ENCODE measurements around the gene LTN1. TPM values are rescaled to one million over a fixed set of nuclear protein-coding genes. Genes with fewer than 3 reads are reported as not detected.

LTN1 gene
- total and polyA plus RNA-seq, 2 donors (not counting 1 experiment from before 2014, with no cell fraction given) = 6.6 to 30.1 TPM

DNA sequence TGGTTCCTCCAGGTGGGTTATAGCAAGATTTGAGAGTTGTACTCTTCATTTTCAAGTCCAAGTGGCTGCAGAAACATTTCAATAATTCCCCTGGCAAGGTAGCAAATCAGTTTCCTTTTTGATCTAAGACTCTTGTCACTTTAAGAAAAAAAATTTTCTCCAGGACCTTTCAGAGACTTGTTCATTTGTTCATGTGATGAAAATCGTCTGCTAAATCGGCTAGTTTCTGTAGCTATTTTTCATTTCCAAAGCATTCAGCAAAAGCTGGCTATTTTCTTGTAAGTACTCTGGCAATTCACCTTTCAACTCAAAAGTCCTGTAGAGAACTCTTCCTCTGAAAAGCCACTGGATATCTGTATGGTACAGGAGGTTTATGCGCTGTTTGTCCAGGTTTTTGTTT lies 93.5 kb downstream of the LTN1 start:
- H4K20me1 ChIP-seq (ENCODE audit: control insufficient read depth, insufficient read depth, low read length, poor library complexity, severe bottlenecking) = no peaks in the 10 kb centered on the region
- Mint-ChIP-seq H3K4me3 (no peak overlapping the region), H3K27me3 (peaks cover 40% of the 10 kb centered on the region), H3K4me1 (no peaks in the 10 kb centered on the region), H3K27ac (no peak overlapping the region), H3K9me3 (ENCODE audit: insufficient read depth) (no peaks in the 10 kb centered on the region)
- no peak overlapping the region for H3K4me3 ChIP-seq (ENCODE audit: control extremely low read depth in 1 of 5, extremely low read depth in 1 of 5, insufficient read depth in 1 of 5, low read depth in 2 of 5, low read length in 4 of 5)
- WGBS (ENCODE audit: insufficient coverage) = 85% methylated on average over 2 of the region's 3 CpGs
- peaks cover 0 to 6% (median 2%) of the 10 kb centered on the region in 3 donors for H3K9me3 ChIP-seq (ENCODE audit: control extremely low read depth in 1 of 3, control insufficient read depth in 2 of 3, insufficient read depth in 1 of 3, low read length in 2 of 3)
- TF ChIP-seq EZH2 (IDR thresholded peaks at IDR 0.05; ENCODE audit: borderline replicate concordance, insufficient read depth, low read depth, low read length, poor library complexity, severe bottlenecking) = no peak
- TF ChIP-seq, protein P1, sequence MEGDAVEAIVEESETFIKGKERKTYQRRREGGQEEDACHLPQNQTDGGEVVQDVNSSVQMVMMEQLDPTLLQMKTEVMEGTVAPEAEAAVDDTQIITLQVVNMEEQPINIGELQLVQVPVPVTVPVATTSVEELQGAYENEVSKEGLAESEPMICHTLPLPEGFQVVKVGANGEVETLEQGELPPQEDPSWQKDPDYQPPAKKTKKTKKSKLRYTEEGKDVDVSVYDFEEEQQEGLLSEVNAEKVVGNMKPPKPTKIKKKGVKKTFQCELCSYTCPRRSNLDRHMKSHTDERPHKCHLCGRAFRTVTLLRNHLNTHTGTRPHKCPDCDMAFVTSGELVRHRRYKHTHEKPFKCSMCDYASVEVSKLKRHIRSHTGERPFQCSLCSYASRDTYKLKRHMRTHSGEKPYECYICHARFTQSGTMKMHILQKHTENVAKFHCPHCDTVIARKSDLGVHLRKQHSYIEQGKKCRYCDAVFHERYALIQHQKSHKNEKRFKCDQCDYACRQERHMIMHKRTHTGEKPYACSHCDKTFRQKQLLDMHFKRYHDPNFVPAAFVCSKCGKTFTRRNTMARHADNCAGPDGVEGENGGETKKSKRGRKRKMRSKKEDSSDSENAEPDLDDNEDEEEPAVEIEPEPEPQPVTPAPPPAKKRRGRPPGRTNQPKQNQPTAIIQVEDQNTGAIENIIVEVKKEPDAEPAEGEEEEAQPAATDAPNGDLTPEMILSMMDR (IDR thresholded peaks at IDR 0.05) = no peak
- no peak overlapping the region for H2AFZ ChIP-seq (ENCODE audit: insufficient read depth, low read depth, low read length, poor library complexity, severe bottlenecking)
- ATAC-seq (ENCODE audit: low read depth) = no peak
- no peak overlapping the region for H3K9ac ChIP-seq (ENCODE audit: low read length)
- no peak overlapping the region for H3K27ac ChIP-seq (ENCODE audit: low read length in 2 of 2)
- no peak overlapping the region for H3K4me2 ChIP-seq (replicated peaks; ENCODE audit: low read depth, low read length, poor library complexity, severe bottlenecking)
- intact Hi-C loops (cut with micrococcal nuclease) = no loop called here
- DNase-seq = no peak
- no peaks in the 10 kb centered on the region for H3K4me1 ChIP-seq (ENCODE audit: control insufficient read depth in 2 of 2, insufficient read depth in 2 of 2, low read length in 2 of 2)
- POLR2A ChIA-PET = no interaction called here
- no peaks in the 10 kb centered on the region for H3K79me2 ChIP-seq (ENCODE audit: control insufficient read depth, insufficient read depth, low read length)
- H3K36me3 ChIP-seq (replicated peaks in 1 of 2; ENCODE audit: control extremely low read depth in 1 of 2, control insufficient read depth in 1 of 2, extremely low read depth in 1 of 2, insufficient read depth in 2 of 2, low read length in 1 of 2) = no peaks in the 10 kb centered on the region
- CTCF ChIA-PET = no interaction called here
- peaks cover 0 to 9% (median 3%) of the 10 kb centered on the region in 4 experiments for H3K27me3 ChIP-seq (replicated peaks in 1 of 4; ENCODE audit: control extremely low read depth in 1 of 4, control insufficient read depth in 3 of 4, insufficient read depth in 4 of 4, low read length in 3 of 4)

DNA sequence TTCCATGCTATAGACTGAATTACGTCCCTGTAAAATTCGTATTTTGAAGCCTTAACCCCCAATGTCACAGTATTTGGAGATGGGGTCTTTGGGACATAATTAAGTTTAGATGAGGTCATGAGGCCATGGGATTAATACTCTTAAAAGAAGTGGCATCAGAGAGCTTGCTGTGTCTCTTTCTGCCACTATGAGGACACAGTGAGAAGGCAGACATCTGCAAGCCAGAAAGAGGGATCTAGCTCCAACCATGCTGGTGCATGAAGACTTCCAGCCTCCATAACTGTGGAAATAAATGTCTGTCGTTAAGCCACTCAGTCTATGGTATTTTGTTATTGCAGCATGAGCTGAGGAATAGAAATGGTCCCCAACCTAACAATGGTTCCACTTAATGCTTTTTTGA lies 99.0 kb downstream of the LTN1 start:
- ChIA-PET POLR2A (no interaction called here), CTCF (no interaction called here)
- no peak overlapping the region for H3K9ac ChIP-seq (ENCODE audit: low read length)
- peaks cover 0 to 3% (median 2%) of the 10 kb centered on the region in 3 donors for H3K9me3 ChIP-seq (ENCODE audit: control extremely low read depth in 1 of 3, control insufficient read depth in 2 of 3, insufficient read depth in 1 of 3, low read length in 2 of 3)
- H3K4me1 ChIP-seq (ENCODE audit: control insufficient read depth in 2 of 2, insufficient read depth in 2 of 2, low read length in 2 of 2) = no peaks in the 10 kb centered on the region
- H3K36me3 ChIP-seq (replicated peaks in 1 of 2; ENCODE audit: control extremely low read depth in 1 of 2, control insufficient read depth in 1 of 2, extremely low read depth in 1 of 2, insufficient read depth in 2 of 2, low read length in 1 of 2) = no peaks in the 10 kb centered on the region
- DNase-seq (no peak), ATAC-seq (ENCODE audit: low read depth) (no peak)
- no peak overlapping the region for H3K4me3 Mint-ChIP-seq
- peaks cover 0 to 24% (median 13%) of the 10 kb centered on the region in 4 experiments for H3K27me3 ChIP-seq (replicated peaks in 1 of 4; ENCODE audit: control extremely low read depth in 1 of 4, control insufficient read depth in 3 of 4, insufficient read depth in 4 of 4, low read length in 3 of 4)
- H2AFZ ChIP-seq (ENCODE audit: insufficient read depth, low read depth, low read length, poor library complexity, severe bottlenecking) = no peak overlapping the region
- no peak overlapping the region for H3K27ac ChIP-seq (ENCODE audit: low read length in 2 of 2)
- no peaks in the 10 kb centered on the region for H4K20me1 ChIP-seq (ENCODE audit: control insufficient read depth, insufficient read depth, low read length, poor library complexity, severe bottlenecking)
- WGBS (ENCODE audit: insufficient coverage) = no CpG with 5 or more reads among the region's 3 CpGs
- H3K9me3 Mint-ChIP-seq (ENCODE audit: insufficient read depth) = no peaks in the 10 kb centered on the region
- intact Hi-C loops (cut with micrococcal nuclease) = no loop called here
- no peak overlapping the region for H3K4me3 ChIP-seq (ENCODE audit: control extremely low read depth in 1 of 5, extremely low read depth in 1 of 5, insufficient read depth in 1 of 5, low read depth in 2 of 5, low read length in 4 of 5)
- TF ChIP-seq, protein P1 (IDR thresholded peaks at IDR 0.05) = no peak
- TF ChIP-seq EZH2 (IDR thresholded peaks at IDR 0.05; ENCODE audit: borderline replicate concordance, insufficient read depth, low read depth, low read length, poor library complexity, severe bottlenecking) = no peak
- H3K27ac Mint-ChIP-seq = no peak overlapping the region
- peaks cover 4% of the 10 kb centered on the region for H3K4me1 Mint-ChIP-seq
- H3K4me2 ChIP-seq (replicated peaks; ENCODE audit: low read depth, low read length, poor library complexity, severe bottlenecking) = no peak overlapping the region
- no peaks in the 10 kb centered on the region for H3K79me2 ChIP-seq (ENCODE audit: control insufficient read depth, insufficient read depth, low read length)
- H3K27me3 Mint-ChIP-seq = peaks cover 27% of the 10 kb centered on the region
